NCI-H2029 (cell line): Measurements from ENCODE around the gene FPGS.
A peak's percentile ranks its signal among the peaks of the same experiment; 100 is the strongest.
"Not testable (repeated sequence)": the region's sequence is repeated elsewhere in the genome, so short reads cannot be mapped to it uniquely, and the experiment has no call there.

Source experiments
- DNase-seq: peaks from one replicate; lab custom pipeline; 2025; lab: John Stamatoyannopoulos, UW

FPGS gene

DNA sequence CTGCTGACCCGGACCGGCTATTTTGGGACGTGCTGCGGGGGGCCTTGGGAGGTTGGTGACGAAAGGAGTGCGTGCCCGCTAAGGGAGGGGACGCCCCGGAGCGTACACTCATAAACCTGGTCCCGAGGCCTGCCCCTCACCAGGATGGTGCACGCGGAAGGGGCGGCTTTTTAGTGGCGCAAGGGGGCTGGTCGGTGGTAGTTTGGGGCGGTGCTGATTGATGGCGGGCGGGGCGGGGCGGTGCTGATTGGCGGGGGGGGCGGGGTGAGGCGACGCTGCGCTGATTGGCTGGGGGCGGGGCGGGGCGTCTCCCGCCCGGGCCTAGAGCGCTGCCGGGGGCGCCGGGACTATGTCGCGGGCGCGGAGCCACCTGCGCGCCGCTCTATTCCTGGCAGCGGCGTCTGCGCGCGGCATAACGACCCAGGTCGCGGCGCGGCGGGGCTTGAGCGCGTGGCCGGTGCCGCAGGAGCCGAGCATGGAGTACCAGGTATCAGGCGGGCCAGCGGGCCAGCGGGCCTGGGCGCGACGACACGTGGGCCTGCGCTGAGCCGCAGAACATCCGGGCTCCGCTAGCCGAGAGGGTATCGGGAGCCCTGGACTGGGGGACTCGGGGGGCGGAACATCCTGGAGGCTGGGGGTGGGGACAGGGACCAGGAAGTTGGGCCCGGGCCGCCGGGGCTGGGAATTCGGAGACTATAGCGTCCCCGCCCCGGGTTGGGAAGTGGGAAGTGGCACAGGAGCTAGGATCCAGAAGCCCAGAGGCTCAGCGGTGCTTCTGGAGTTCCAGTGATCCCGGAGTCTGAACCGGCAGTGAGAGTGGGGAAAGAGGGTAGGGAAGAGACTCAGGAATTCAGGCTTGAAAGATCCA, at the start of gene FPGS:
TSS of gene FPGS (plus strand) at position 307 of the 868 bp plus-strand sequence. CDS start at position 350, 43 bp downstream.
- DNase-seq = peak; percentile 84

- no peak for DNase-seq
These were observed 49.5 kb upstream of the FPGS start for GRCh38 chr9:127753148-127753547.

GRCh38 chr9:127753622-127754021, 49.1 kb upstream of the FPGS start:
- DNase-seq = no peak

DNA sequence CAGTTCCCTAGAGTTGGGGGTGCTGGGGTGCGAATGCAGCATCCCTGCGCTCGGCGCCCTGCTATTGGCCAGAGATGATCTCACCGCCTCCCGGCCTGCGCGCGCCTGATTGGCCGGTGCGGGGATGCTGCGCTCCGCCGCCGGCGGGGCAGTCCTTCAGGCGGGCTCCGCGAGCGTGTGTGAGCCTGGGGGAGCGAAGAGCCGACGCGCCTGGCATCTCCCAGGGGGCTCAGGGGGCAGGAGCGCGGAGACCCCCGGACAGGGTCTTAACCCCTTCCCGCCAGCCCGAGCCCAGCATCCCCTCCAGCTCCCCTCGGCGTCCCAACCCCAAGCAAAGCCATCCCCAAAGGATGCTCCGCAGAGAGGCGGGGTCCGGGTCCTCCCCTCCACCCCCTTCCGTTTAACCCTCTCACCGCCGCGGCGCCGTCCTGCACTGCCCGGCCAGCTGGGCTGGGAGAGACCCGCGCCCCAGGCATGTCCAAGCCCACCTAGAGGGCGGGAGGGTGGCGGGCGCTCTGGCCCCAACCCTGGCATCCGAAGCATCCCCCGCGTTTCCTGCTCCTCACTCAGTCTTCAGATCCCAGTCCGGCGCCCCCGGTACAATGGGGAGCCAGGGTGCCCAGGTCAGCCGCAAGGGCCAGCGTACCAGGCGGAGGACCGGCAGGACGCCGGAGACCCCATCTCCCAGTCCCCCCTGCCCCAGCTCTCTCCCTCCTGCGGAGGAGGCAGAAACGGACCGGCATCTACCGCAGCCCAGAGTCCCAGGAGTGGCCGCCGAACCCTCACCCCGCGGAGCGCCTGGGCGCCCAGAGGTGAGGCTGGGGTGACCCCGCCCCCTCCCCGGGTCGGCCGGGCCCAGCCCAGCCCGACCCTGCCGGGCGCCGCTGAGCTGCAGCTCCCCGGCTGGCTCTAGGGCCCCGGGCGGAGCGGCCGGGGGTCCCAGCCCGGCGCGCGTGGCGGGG, 48.3 kb upstream of the FPGS start:
- no peak for DNase-seq

DNA sequence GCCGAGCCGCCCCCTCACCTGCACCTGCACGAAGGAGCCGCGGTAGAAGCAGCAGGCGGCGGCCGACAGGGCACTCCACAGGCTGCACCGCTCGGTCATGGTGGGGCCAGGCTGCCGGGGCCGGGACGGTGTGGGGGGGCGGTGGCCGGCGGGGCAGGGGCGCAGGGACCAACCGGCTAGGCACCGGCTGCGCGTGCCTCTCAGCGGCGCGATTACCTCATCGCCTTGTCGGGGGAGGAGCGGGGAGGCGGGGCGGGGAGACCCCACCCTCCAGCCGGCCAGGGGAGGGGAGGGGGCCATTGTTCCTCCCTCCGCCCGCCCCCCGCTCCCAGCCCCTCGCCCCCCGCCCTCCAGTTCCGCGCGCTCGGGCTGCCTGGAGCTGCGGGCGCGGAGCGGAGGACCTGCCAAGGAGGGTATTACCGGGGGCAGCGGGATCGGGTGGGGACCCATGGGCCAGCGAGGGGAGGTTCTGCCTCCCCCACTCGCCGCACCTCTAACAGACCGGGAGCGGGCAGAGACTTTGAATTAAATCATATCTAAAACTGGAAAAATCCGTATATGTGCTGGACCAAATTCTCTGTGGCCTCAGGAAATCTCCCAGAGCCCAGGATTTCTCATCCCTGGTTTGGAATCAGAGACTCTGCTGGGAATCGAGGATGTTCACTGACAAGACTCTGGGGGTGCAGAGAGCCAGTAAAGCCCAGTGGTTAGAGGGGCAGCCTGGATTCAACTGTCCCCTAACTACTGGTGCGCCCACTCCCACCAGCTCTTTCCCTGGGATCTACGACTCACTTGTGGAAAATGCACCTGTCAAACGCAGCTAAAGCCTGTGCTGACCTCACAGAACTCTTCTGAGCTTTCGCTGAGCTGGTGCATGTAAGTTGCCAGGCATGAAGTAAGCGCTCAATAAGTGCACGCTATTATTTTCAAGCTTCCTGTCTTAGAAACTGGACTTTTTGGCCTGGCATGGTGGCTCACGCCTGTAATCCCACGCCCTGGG, 47.3 kb upstream of the FPGS start:
- DNase-seq = no peak

DNA sequence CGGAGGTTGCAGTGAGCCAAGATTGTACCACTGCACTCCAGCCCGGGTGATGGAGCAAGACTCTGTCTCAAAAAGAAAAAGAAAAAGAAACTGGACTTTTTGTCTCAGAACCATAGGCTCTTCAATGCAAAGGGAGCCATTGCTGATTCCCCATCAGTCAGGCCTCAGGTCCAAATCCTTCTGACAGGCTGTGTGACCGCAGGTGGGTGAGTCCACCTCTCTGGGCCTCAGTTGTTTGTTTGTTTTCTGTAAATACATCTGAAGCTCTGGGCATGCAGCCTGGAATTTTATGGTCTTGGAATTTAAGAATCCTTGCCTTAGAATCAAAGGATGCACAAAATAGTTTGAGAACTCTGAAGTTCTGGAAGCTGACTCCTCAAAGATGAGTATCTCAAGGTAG, 46.4 kb upstream of the FPGS start:
- no peak for DNase-seq

- DNase-seq = not testable (repeated sequence)
These were observed 45.9 kb upstream of the FPGS start for GRCh38 chr9:127756776-127757175.

DNA sequence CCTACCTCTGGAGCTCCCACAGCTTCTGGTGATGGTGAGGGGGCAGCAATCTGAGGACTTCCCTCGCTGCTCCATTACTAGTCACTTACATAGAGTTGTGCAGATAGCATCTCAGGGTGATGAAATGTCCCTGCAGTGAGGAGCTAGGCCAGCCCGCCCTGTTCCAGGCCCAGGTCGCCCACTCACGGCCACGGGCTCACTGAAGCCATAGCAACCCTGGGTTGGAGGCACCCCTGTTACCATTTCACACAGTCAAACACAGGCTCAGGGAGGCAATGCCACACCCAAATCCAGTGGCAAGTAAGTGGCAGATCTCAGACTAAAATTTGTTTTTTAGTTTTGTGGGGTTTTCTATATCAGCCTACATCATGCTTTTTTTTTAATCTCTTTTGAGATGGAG, 43.8 kb upstream of the FPGS start:
- no peak for DNase-seq

GRCh38 chr9:127761061-127761460, 41.6 kb upstream of the FPGS start:
- DNase-seq = no peak

- DNase-seq = no peak
These were observed 41.2 kb upstream of the FPGS start for GRCh38 chr9:127761491-127761956.

DNA sequence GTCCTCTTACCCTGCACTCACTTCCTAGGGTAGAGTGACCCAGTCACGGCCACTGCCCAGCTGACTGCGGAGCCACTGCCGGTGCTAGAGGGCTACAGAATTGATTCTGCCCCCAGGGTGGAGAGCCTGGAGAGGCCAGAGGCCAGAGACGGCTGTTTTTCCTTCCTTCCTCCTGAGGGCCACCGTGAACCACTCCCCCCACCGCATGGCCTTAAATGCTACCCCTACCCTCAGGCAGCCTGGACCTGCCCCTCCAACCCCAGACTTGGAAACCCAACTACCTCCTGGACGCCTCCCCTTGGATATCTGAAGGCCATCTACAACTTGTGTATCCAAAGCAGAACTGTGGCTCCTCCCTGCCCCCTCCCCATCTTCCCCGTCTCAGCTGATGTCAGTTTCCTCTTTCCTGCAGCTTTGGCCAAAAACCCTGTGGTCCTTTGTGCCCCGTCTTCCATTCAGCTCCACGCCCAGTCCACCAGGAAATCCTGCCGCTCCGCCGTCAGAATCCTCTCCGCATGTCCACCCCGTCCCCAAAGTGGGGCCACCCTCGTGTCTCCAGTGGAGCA, 40.5 kb upstream of the FPGS start:
- DNase-seq = no peak

DNA sequence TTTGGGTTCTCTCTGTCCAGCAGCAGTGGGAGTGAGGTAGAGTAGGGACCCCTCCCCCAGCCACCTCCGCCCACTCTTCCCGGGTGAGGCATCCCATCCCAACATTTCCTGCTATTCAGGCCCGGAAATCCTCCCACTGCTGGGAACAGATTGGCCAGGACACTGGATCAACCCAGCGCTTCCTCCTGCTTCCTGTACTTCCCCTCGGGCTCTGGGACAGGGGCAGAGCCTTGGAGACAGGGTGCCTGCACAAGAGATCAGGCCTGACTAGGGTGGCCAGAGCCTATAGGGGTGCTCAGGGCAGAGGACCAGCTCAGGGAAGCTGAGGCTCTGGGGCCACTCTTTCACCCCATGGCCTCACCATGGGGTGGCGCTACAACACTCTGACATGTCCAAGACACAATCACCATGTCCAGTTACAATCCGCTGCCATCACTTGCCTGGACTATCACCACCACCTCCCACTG, 38.7 kb upstream of the FPGS start:
- DNase-seq = no peak

DNA sequence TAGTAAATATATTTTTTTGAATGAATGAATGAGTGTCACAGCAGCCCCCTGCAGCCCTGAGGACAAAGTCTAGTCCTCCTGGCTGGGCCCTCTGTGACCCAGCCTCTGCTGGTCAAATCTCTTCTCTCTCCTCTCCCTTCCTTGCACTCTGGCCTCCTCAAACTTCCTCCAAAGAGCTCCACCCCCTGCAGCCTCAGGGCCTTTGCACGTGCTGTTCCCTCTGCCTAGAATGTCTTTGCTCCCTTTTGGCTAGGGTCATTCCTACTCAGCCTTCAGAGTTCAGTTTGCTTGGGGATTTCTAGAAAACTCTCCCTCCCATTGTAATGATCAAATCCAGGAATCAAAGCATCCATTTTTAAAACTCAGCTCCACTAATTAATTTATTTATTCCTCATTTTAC, 37.3 kb upstream of the FPGS start:
- DNase-seq = no peak

DNA sequence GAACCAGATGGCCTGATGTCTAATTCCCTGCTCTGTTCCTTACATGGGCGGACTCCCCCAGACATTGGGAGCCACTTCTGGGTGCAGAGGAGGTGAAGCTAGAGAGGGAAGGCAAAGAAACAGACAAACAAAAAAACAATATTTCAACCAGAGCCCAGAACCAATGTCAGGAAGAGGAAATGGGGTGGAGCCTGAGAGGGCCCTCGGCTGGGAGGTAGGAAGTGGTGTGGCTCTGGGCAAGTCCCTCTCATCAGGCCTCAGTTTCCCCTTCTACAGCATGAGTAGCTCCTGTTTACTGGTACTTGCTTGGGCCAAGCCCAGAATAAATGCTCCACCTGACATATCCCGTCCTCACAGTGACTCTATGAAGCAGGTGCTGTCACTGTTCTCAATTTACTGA, 35.3 kb upstream of the FPGS start:
- DNase-seq = no peak

GRCh38 chr9:127767909-127768331, 34.8 kb upstream of the FPGS start:
- no peak for DNase-seq

DNA sequence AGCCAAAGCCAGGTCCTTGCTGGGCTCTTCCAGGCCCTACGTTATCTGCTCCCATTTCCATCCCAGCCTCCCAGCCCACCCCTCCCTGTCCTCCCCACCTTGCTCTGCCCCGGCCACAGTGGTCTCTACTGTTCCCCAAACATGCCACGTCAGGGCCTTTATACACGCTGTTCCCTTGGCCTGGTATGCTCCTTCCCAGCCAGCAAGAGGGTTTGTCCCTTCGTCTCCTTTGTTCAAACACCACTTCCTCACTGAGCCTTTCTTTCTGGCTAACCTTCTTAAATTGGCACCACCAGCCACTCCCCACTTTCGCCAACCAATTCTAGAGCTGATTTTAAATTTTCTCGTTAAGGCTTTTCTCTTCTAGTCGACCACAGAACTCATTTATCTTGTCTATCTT, 34.0 kb upstream of the FPGS start:
- DNase-seq = no peak

GRCh38 chr9:127769101-127769500, 33.6 kb upstream of the FPGS start:
- DNase-seq = no peak

- no peak for DNase-seq
These were observed 32.6 kb upstream of the FPGS start for GRCh38 chr9:127769929-127770582.

DNA sequence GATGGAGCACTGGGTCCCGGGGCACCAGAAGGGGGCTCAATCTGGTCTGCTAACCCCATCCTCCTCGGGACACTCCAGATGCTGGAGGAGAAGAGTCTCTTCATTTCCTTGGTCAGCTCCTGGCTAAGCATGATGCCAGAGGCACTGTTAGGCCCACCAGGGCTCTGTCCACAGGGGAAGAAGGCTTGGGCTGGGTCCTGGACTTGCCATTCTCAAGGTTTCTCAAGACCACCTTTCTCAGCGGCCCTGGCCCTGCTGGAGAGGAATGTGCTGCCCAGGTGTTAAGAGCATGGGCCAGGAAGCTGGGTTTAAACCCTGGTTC, 32.1 kb upstream of the FPGS start:
- no peak for DNase-seq

GRCh38 chr9:127770905-127771569, 31.6 kb upstream of the FPGS start:
- DNase-seq = peak; percentile 97
